OCI-LY7 (cell line): ENCODE measurements around the gene ADCY9. TPM values are rescaled to one million over a fixed set of nuclear protein-coding genes. Genes with fewer than 3 reads are reported as not detected.

ENCODE experiments used
- BruUV-seq: library from RNA; stranded (reverse); fragments of 400-500 nt; replicated peaks from 2 replicates; lab custom pipeline; 2021; lab: Mats Ljungman, UMichigan
- CTCF ChIA-PET: fragments of 300-600 bp; sonication (Branson Sonifier 250); formaldehyde crosslinking; loops from one replicate; lab custom pipeline; 2022; ENCODE audit warnings: antibody characterized with exemption; ENCODE audit not compliant: unreplicated experiment; lab: Charles Lee
- POLR2A ChIA-PET: fragments of 300-600 bp; sonication (Branson Sonifier 250); formaldehyde crosslinking; loops from one replicate; lab custom pipeline; 2022; ENCODE audit warnings: antibody characterized with exemption; lab: Charles Lee
- DNase-seq: peaks from one replicate; pipeline ENCODE4 v3.0.0-alpha.2; 2015; ENCODE audit warnings: low spot score
- H2AFZ ChIP-seq: fragments of 200-600 bp; sonication (generic), shearing (Covaris generic); 2 replicates; pipeline ENCODE4 v1.6.1; 2014; ENCODE audit warnings: mild to moderate bottlenecking, antibody characterized with exemption, low read length, moderate library complexity
- H3K27ac ChIP-seq: fragments of 200-600 bp; sonication (generic); 2 replicates; pipeline ENCODE4 v1.5.1; 2014; ENCODE audit warnings: mixed run types, low read depth, mild to moderate bottlenecking, moderate library complexity, low read length, inconsistent platforms; ENCODE audit not compliant: poor library complexity, severe bottlenecking
- H3K36me3 ChIP-seq: fragments of 200-600 bp; sonication (generic); 2 replicates; pipeline ENCODE4 v1.6.1; 2014; ENCODE audit warnings: mild to moderate bottlenecking, antibody characterized with exemption, low read length, moderate library complexity, mixed read lengths; ENCODE audit not compliant: insufficient read depth
- H3K4me1 ChIP-seq: fragments of 200-600 bp; sonication (generic); 2 replicates; pipeline ENCODE4 v1.5.1; 2014; ENCODE audit warnings: mild to moderate bottlenecking, low read length; ENCODE audit not compliant: insufficient read depth, poor library complexity, severe bottlenecking
- H3K4me2 ChIP-seq: fragments of 200-600 bp; sonication (generic); 2 replicates; pipeline ENCODE4 v1.6.1; 2014; ENCODE audit warnings: mild to moderate bottlenecking, low read length
- H3K4me3 ChIP-seq: fragments of 200-600 bp; sonication (generic); 2 replicates; pipeline ENCODE4 v1.5.1; 2014; ENCODE audit warnings: mild to moderate bottlenecking, low read depth, low read length; ENCODE audit not compliant: poor library complexity, severe bottlenecking
- H3K79me2 ChIP-seq: fragments of 200-600 bp; sonication (generic); 2 replicates; pipeline ENCODE4 v1.6.1; 2016; ENCODE audit warnings: low read depth, mild to moderate bottlenecking, low read length, moderate library complexity, mixed read lengths; ENCODE audit not compliant: insufficient read depth
- H3K9me2 ChIP-seq: fragments of 200-600 bp; sonication (generic); 2 replicates; pipeline ENCODE4 v1.6.1; 2016; ENCODE audit warnings: mild to moderate bottlenecking, low read length, mixed read lengths; ENCODE audit not compliant: insufficient read depth
- H3K9me3 ChIP-seq: fragments of 200-600 bp; sonication (generic); 2 replicates; pipeline ENCODE4 v1.6.1; 2014; ENCODE audit warnings: mild to moderate bottlenecking, mixed run types, low read length, mixed read lengths
- H4K20me1 ChIP-seq: fragments of 200-600 bp; sonication (generic); 2 replicates; pipeline ENCODE4 v1.6.1; 2014; ENCODE audit warnings: mild to moderate bottlenecking, antibody characterized with exemption, low read length, moderate library complexity, mixed read lengths; ENCODE audit not compliant: insufficient read depth
- CTCF ChIP-seq: fragments of 200-600 bp; sonication (generic); conservative IDR thresholded peaks from 2 replicates; pipeline ENCODE4 v1.5.1; 2014; ENCODE audit warnings: mild to moderate bottlenecking, antibody characterized with exemption, low read length, moderate library complexity, mixed read lengths
- EZH2phosphoT487 ChIP-seq: fragments of 200-600 bp; sonication (generic); IDR thresholded peaks from 2 replicates; pipeline ENCODE4 v1.6.1; 2018; ENCODE audit warnings: low read depth, borderline replicate concordance, mild to moderate bottlenecking, mixed run types, antibody characterized with exemption, low read length, moderate library complexity, mixed read lengths
- intact Hi-C: fragments of 100-400 bp; cut with micrococcal nuclease; formaldehyde crosslinking; loops from one replicate; pipeline ENCODE4 v1.10.0; 2022; ENCODE audit not compliant: unreplicated experiment
- total RNA-seq, 2 experiments: library from RNA; depleted of rRNA in 1 of 2; stranded (reverse); fragments of >200 nt in 1 of 2; shearing (Covaris generic) in 1 of 2; gene quantifications; 2 replicates each; pipeline ENCODE4 v1.2.3, GENCODE V29; 2014 to 2022

The ADCY9 gene
- total RNA-seq, 2 experiments from 2014 or later = 0.22 to 0.34 TPM

GRCh38 chr16:3949946-3950342, 166.3 kb downstream of the ADCY9 start:
- no peak overlapping the region for H3K4me3 ChIP-seq
- TF ChIP-seq CTCF = no peak
- CTCF ChIA-PET = no interaction called here
- H3K9me3 ChIP-seq = no peaks in the 10 kb centered on the region
- no TSS peak for BruUV-seq
- DNase-seq = no peak
- no peaks in the 10 kb centered on the region for H3K79me2 ChIP-seq
- no peaks in the 10 kb centered on the region for H3K4me1 ChIP-seq
- H4K20me1 ChIP-seq = no peaks in the 10 kb centered on the region
- H3K9me2 ChIP-seq = no peaks in the 10 kb centered on the region
- POLR2A ChIA-PET = no interaction called here
- H3K36me3 ChIP-seq = no peaks in the 10 kb centered on the region
- intact Hi-C loops = no loop called here
- H3K27ac ChIP-seq = no peak overlapping the region
- H3K4me2 ChIP-seq = no peak overlapping the region
- no peak overlapping the region for H2AFZ ChIP-seq

- no peaks in the 10 kb centered on the region for H3K9me2 ChIP-seq
- H4K20me1 ChIP-seq = no peaks in the 10 kb centered on the region
- H3K79me2 ChIP-seq = no peaks in the 10 kb centered on the region
- H2AFZ ChIP-seq = no peak overlapping the region
- intact Hi-C loops = no loop called here
- H3K4me2 ChIP-seq = no peak overlapping the region
- no peaks in the 10 kb centered on the region for H3K9me3 ChIP-seq
- no peak overlapping the region for H3K27ac ChIP-seq
- ChIA-PET POLR2A (no interaction called here), CTCF (no interaction called here)
- TF ChIP-seq EZH2phosphoT487 (no peak), CTCF (no peak)
- H3K4me3 ChIP-seq = no peak overlapping the region
- no peaks in the 10 kb centered on the region for H3K36me3 ChIP-seq
- no TSS peak for BruUV-seq
- DNase-seq = no peak
- H3K4me1 ChIP-seq = no peaks in the 10 kb centered on the region
These were observed 167.0 kb downstream of the ADCY9 start for GRCh38 chr16:3949287-3949686.

- no peaks in the 10 kb centered on the region for H3K79me2 ChIP-seq
- no peak for DNase-seq
- H3K9me3 ChIP-seq = no peaks in the 10 kb centered on the region
- no TSS peak for BruUV-seq
- no peak overlapping the region for H2AFZ ChIP-seq
- no peak overlapping the region for H3K4me2 ChIP-seq
- no peak overlapping the region for H3K27ac ChIP-seq
- intact Hi-C loops = no loop called here
- H3K36me3 ChIP-seq = no peaks in the 10 kb centered on the region
- H3K9me2 ChIP-seq = no peaks in the 10 kb centered on the region
- no peaks in the 10 kb centered on the region for H4K20me1 ChIP-seq
- ChIA-PET CTCF (no interaction called here), POLR2A (no interaction called here)
- H3K4me3 ChIP-seq = no peak overlapping the region
- H3K4me1 ChIP-seq = no peaks in the 10 kb centered on the region
- TF ChIP-seq CTCF (no peak), EZH2phosphoT487 (no peak)
These were observed 167.8 kb downstream of the ADCY9 start for GRCh38 chr16:3948378-3948995.
